Measurements from ENCODE around the gene CMTR1. TPM values are rescaled to one million over a fixed set of nuclear protein-coding genes. Genes with fewer than 3 reads are reported as not detected.

Gene CMTR1
- total RNA-seq, 4 donors from 2014 or later: 35.1 to 49.2 (median 41.4) TPM

- Histone ChIP-seq H3K9me3 (no peaks in the 10 kb centered on the region), H3K4me1 (no peaks in the 10 kb centered on the region), H3K4me3 (no peak overlapping the region), H3K36me3 (no peaks in the 10 kb centered on the region), H3K27me3 (peaks cover 15% of the 10 kb centered on the region), H3K27ac (no peak overlapping the region)
- no peak for ATAC-seq
- TF ChIP-seq EP300 (IDR thresholded peaks at IDR 0.05) (no peak), POLR2AphosphoS5 (IDR thresholded peaks at IDR 0.05) (no peak), POLR2A (IDR thresholded peaks at IDR 0.05) (no peak)
- WGBS, 2 donors (ENCODE audit: low coverage in 1 of 2): 85 to 90% methylated on average over 3 to 5 of the region's 5 CpGs
These were observed 74.1 kb downstream of the CMTR1 start for GRCh38 chr6:37507077-37507476.

- Histone ChIP-seq H3K4me1 (no peaks in the 10 kb centered on the region), H3K27ac (no peak overlapping the region), H3K36me3 (no peaks in the 10 kb centered on the region), H3K27me3 (peaks cover 23% of the 10 kb centered on the region), H3K9me3 (no peaks in the 10 kb centered on the region), H3K4me3 (no peak overlapping the region)
- no peak for ATAC-seq
- WGBS, 2 donors (ENCODE audit: low coverage in 1 of 2): 40 to 45% methylated on average over 1 to 3 of the region's 4 CpGs
- TF ChIP-seq POLR2A (IDR thresholded peaks at IDR 0.05) (no peak), POLR2AphosphoS5 (IDR thresholded peaks at IDR 0.05) (no peak), EP300 (IDR thresholded peaks at IDR 0.05) (no peak), CTCF (IDR thresholded peaks at IDR 0.05) (no peak)
These were observed 74.8 kb downstream of the CMTR1 start for GRCh38 chr6:37507690-37508421.

- no peak overlapping the region for H3K27ac ChIP-seq
- peaks cover 0 to 9% (median 3%) of the 10 kb centered on the region in 3 donors for H3K4me1 ChIP-seq
- 79 to 93% methylated on average over 3 to 4 of the region's 5 CpGs for WGBS, 2 donors (ENCODE audit: low coverage in 1 of 2)
- no peak overlapping the region for H3K4me3 ChIP-seq
- TF ChIP-seq EP300 (IDR thresholded peaks at IDR 0.05): no peak
- no peak for TF ChIP-seq POLR2A (IDR thresholded peaks at IDR 0.05)
- TF ChIP-seq CTCF (IDR thresholded peaks at IDR 0.05): no peak
- no peak for TF ChIP-seq POLR2AphosphoS5 (IDR thresholded peaks at IDR 0.05)
- peaks cover 32% of the 10 kb centered on the region for H3K27me3 ChIP-seq
- no peak for ATAC-seq
- H3K9me3 ChIP-seq: no peaks in the 10 kb centered on the region
- H3K36me3 ChIP-seq: no peaks in the 10 kb centered on the region
These were observed 78.2 kb downstream of the CMTR1 start for GRCh38 chr6:37511201-37511600.

GRCh38 chr6:37511910-37512399, 78.9 kb downstream of the CMTR1 start:
- no peaks in the 10 kb centered on the region for H3K36me3 ChIP-seq
- no peak overlapping the region for H3K4me3 ChIP-seq
- H3K4me1 ChIP-seq: peaks cover 0 to 16% (median 5%) of the 10 kb centered on the region in 3 donors
- 51 to 62% methylated on average over 6 to 13 of the region's 16 CpGs for WGBS, 2 donors (ENCODE audit: low coverage in 1 of 2)
- no peaks in the 10 kb centered on the region for H3K9me3 ChIP-seq
- no peak for ATAC-seq
- peaks cover 35% of the 10 kb centered on the region for H3K27me3 ChIP-seq
- TF ChIP-seq CTCF (IDR thresholded peaks at IDR 0.05): no peak
- TF ChIP-seq POLR2AphosphoS5 (IDR thresholded peaks at IDR 0.05): no peak
- no peak overlapping the region for H3K27ac ChIP-seq

GRCh38 chr6:37512400-37513011, 79.5 kb downstream of the CMTR1 start:
- Histone ChIP-seq H3K4me1 (peaks cover 0 to 16% (median 5%) of the 10 kb centered on the region in 3 donors), H3K36me3 (no peaks in the 10 kb centered on the region), H3K4me3 (no peak overlapping the region), H3K27me3 (peaks cover 35% of the 10 kb centered on the region), H3K27ac (no peak overlapping the region), H3K9me3 (no peaks in the 10 kb centered on the region)
- TF ChIP-seq POLR2A (IDR thresholded peaks at IDR 0.05): no peak
- no peak for ATAC-seq
- WGBS, 2 donors (ENCODE audit: low coverage in 1 of 2): 29 to 53% methylated on average over 7 of the region's 12 CpGs

- Histone ChIP-seq H3K4me1 (peaks cover 0 to 16% (median 5%) of the 10 kb centered on the region in 3 donors), H3K36me3 (no peaks in the 10 kb centered on the region), H3K4me3 (no peak overlapping the region), H3K9me3 (no peaks in the 10 kb centered on the region), H3K27me3 (peaks cover 35% of the 10 kb centered on the region), H3K27ac (no peak overlapping the region)
- ATAC-seq: no peak
- TF ChIP-seq POLR2AphosphoS5 (IDR thresholded peaks at IDR 0.05) (no peak), EP300 (IDR thresholded peaks at IDR 0.05) (no peak), CTCF (IDR thresholded peaks at IDR 0.05) (no peak), POLR2A (IDR thresholded peaks at IDR 0.05) (no peak)
- WGBS, 2 donors (ENCODE audit: low coverage in 1 of 2): 29% methylated on average over 1 of the region's 9 CpGs; no CpG with 5 or more reads in 1 of the 2 donors
These were observed 80.1 kb downstream of the CMTR1 start for GRCh38 chr6:37513155-37513554.
